Measurements from ENCODE around the gene TIAM1. TPM values are rescaled to one million over a fixed set of nuclear protein-coding genes. Genes with fewer than 3 reads are reported as not detected.

TIAM1 gene
- total RNA-seq, 1 donor from 2014 or later: 2.7 TPM

DNA sequence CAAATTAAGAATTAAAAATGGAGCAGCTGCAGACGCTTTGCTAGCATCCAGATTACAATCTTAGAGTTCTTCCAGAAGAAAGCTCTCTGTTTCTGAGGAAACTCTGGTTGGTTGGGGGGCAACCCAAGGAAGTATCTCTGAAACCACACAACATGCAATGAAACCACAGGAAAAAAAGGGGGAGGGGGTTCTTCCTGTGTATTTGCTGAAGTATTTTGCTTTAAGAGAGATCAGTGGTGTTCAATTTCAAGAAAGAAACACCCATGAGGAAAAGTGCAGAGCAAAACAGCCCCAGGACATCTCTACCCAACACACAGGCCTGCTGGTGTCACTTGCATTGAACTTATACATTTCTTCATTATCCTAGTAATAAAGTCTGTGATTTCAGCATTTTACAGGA lies 19.7 kb upstream of the TIAM1 start:
- H3K27me3 ChIP-seq: no peaks in the 10 kb centered on the region
- TF ChIP-seq, protein P1, sequence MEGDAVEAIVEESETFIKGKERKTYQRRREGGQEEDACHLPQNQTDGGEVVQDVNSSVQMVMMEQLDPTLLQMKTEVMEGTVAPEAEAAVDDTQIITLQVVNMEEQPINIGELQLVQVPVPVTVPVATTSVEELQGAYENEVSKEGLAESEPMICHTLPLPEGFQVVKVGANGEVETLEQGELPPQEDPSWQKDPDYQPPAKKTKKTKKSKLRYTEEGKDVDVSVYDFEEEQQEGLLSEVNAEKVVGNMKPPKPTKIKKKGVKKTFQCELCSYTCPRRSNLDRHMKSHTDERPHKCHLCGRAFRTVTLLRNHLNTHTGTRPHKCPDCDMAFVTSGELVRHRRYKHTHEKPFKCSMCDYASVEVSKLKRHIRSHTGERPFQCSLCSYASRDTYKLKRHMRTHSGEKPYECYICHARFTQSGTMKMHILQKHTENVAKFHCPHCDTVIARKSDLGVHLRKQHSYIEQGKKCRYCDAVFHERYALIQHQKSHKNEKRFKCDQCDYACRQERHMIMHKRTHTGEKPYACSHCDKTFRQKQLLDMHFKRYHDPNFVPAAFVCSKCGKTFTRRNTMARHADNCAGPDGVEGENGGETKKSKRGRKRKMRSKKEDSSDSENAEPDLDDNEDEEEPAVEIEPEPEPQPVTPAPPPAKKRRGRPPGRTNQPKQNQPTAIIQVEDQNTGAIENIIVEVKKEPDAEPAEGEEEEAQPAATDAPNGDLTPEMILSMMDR (IDR thresholded peaks at IDR 0.05): no peak
- H3K4me1 ChIP-seq: no peaks in the 10 kb centered on the region
- no peaks in the 10 kb centered on the region for H3K36me3 ChIP-seq
- no peak for DNase-seq (ENCODE audit: low spot score in 2 of 2)
- intact Hi-C loops (cut with DNase I): no loop called here
- H3K27ac ChIP-seq: no peak overlapping the region
- no peak overlapping the region for H3K4me3 ChIP-seq
- H3K9me3 ChIP-seq: no peaks in the 10 kb centered on the region

DNA sequence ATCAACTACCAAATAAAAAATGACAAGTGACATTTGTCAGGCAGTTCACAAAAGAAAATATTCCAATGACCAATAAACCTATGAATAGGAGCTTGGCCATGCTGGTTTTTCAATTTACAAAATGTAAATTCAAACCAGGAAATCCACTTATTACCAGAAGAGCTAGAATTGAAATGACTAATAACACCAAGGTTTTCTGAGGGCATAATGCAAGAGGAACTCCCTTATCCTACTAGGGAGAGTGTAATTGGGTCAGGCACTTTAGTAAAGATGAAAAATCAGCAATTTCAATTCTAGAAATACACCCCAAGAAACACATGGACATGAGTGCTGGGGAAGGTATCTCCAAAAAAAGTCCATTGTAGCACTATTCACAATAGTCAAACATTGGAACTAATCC lies 16.7 kb upstream of the TIAM1 start:
- no peak for DNase-seq (ENCODE audit: low spot score in 2 of 2)
- intact Hi-C loops (cut with DNase I): no loop called here
- H3K4me3 ChIP-seq: no peak overlapping the region

DNA sequence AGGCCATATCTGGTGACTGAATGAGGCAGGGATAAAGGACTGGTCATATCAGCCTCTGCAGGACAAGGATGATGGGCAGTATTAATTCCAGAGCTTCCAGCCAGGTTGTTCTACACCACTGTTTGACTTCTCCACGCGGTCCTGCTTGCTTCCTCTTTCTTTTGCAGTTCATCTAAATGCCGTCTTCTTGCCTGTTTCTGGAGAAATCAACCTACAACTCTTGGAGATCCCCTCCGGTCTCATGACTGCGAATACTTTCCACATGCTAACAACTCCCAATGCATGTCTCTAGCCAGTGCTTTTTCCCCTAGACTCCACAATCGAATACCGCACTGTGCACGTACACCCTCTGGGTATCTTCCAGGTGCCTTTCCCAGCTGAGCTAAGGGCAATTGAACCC lies 14.1 kb upstream of the TIAM1 start:
- Histone ChIP-seq H3K36me3 (no peaks in the 10 kb centered on the region), H3K27me3 (no peaks in the 10 kb centered on the region), H3K9me3 (no peaks in the 10 kb centered on the region), H3K4me3 (no peak overlapping the region), H3K27ac (no peak overlapping the region), H3K4me1 (no peaks in the 10 kb centered on the region)
- TF ChIP-seq, protein P1 (IDR thresholded peaks at IDR 0.05): no peak
- no peak for DNase-seq (ENCODE audit: low spot score in 2 of 2)
- intact Hi-C loops (cut with DNase I): no loop called here

More for the DNA sequence above, 16.7 kb upstream of the TIAM1 start:
- H3K27ac ChIP-seq: no peak overlapping the region
- no peaks in the 10 kb centered on the region for H3K4me1 ChIP-seq
- H3K27me3 ChIP-seq: no peaks in the 10 kb centered on the region
- TF ChIP-seq, protein P1 (IDR thresholded peaks at IDR 0.05): no peak
- no peaks in the 10 kb centered on the region for H3K36me3 ChIP-seq
- no peaks in the 10 kb centered on the region for H3K9me3 ChIP-seq

DNA sequence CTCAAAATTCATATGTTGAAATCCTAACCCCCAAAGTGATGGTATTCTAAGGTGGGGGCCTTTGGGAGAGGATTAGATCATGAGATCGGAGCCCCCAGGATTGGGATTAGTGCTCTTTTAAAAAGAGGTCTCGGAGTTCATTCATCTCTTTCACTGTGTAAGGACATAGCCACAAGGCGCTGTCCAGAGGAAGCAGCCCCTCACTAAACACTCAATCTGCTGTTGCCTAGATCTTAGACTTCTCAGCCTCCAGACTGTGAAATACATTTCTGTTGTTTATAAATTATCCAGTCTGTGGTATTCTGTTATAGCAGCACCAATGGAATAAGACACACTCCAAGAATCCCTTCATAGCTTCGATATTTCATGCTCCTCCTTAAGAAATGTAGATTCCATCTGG lies 12.4 kb upstream of the TIAM1 start:
- Histone ChIP-seq H3K27ac (no peak overlapping the region), H3K4me1 (no peaks in the 10 kb centered on the region), H3K27me3 (no peaks in the 10 kb centered on the region), H3K9me3 (no peaks in the 10 kb centered on the region), H3K36me3 (no peaks in the 10 kb centered on the region), H3K4me3 (no peak overlapping the region)
- TF ChIP-seq, protein P1 (IDR thresholded peaks at IDR 0.05): no peak
- intact Hi-C loops (cut with DNase I): no loop called here
- no peak for DNase-seq (ENCODE audit: low spot score in 2 of 2)

DNA sequence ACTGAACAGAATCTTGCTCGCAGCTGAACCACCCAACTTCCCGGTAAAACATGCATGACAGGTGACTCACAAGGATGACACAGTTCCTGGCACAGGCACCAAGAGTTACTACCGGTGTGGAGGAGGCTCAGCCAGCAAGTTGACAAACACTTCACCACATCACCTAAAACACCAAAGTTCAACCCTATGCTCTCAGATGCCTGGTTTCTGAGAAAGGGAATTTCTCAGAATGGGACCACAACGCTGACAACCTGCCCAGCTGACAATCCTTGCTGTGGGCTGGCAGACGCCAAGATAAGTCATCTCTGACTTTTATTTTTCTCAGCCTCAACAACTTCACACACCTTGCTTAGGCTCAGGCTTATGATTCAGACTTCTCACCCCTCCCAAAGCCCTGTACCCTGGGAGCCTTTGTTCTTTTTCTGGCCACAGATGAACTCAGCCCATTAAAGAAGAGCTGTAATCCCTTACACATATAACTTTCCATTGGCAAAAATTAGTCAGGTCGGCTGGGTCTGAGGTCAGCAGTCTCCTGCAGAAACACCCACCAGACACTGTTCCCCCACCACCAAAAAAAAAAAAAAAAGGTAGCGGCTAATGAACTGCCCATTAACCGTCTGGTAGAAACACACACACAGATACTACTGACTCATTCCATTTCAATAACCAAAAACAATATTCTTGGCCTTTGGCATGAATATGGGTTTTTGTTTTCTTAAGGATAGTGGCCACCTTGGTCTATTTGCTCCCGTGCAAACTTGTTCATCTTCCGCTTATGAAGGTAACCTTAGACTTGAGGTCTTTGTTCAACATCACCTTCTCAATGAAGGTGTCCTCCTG lies 10.8 kb upstream of the TIAM1 start:
- intact Hi-C loops (cut with DNase I): no loop called here
- no peaks in the 10 kb centered on the region for H3K4me1 ChIP-seq
- no peak overlapping the region for H3K27ac ChIP-seq
- TF ChIP-seq, protein P1 (IDR thresholded peaks at IDR 0.05): no peak
- DNase-seq (ENCODE audit: low spot score in 2 of 2): no peak
- H3K36me3 ChIP-seq: no peaks in the 10 kb centered on the region
- no peak overlapping the region for H3K4me3 ChIP-seq
- H3K27me3 ChIP-seq: no peaks in the 10 kb centered on the region
- H3K9me3 ChIP-seq: no peaks in the 10 kb centered on the region

Data from ascending aorta (tissue), 2 donors.